ENCODE data around the gene SUSD5.

- TF ChIP-seq EZH2 (optimal IDR thresholded peaks at IDR 0.05; ENCODE audit: low read depth, low read length) (no peak), CTCF (IDR thresholded peaks at IDR 0.05; ENCODE audit: low read length) (no peak), EZH2phosphoT487 (IDR thresholded peaks at IDR 0.05; ENCODE audit: low read length) (no peak)
These were observed 9.3 kb downstream of the SUSD5 start for GRCh38 chr3:33209357-33209756.

Data from MM.1S (cell line).